GM23248 (cell line): ENCODE results near the gene DTNA. TPM values are rescaled to one million over a fixed set of nuclear protein-coding genes. Genes with fewer than 3 reads are reported as not detected.

Experiments used
- DNase-seq: peaks from one replicate; pipeline ENCODE4 v3.0.0-alpha.2; 2015
- H2AFZ ChIP-seq: fragments of 200-600 bp; sonication (generic); 2 replicates; pipeline ENCODE4 v1.6.1; 2016; ENCODE audit warnings: antibody characterized with exemption
- H3F3A ChIP-seq: fragments of 200-600 bp; sonication (generic); 2 replicates; pipeline ENCODE4 v1.6.1; 2016; ENCODE audit warnings: mild to moderate bottlenecking, antibody characterized with exemption, mixed run types; ENCODE audit not compliant: insufficient read depth
- H3K27ac ChIP-seq: fragments of 200-600 bp; sonication (generic); 2 replicates; pipeline ENCODE4 v1.5.1; 2016; ENCODE audit warnings: mild to moderate bottlenecking
- H3K27me3 ChIP-seq: fragments of 200-600 bp; sonication (generic); replicated peaks from 2 replicates; pipeline ENCODE4 v1.6.1; 2016; ENCODE audit warnings: mild to moderate bottlenecking; ENCODE audit not compliant: insufficient read depth
- H3K36me3 ChIP-seq: fragments of 200-600 bp; sonication (generic); 2 replicates; pipeline ENCODE4 v1.6.1; 2016; ENCODE audit warnings: low read depth, mild to moderate bottlenecking
- H3K4me1 ChIP-seq: fragments of 200-600 bp; sonication (generic); 2 replicates; pipeline ENCODE4 v1.6.1; 2016; ENCODE audit warnings: mild to moderate bottlenecking; ENCODE audit not compliant: insufficient read depth
- H3K4me2 ChIP-seq: fragments of 200-600 bp; sonication (generic); one replicate; pipeline ENCODE4 v1.6.1; 2016; ENCODE audit warnings: mild to moderate bottlenecking; ENCODE audit not compliant: unreplicated experiment
- H3K4me3 ChIP-seq: fragments of 200-600 bp; sonication (generic); 2 replicates; pipeline ENCODE4 v1.5.1; 2016; ENCODE audit warnings: mild to moderate bottlenecking
- H3K79me2 ChIP-seq: fragments of 200-600 bp; sonication (generic); 2 replicates; pipeline ENCODE4 v1.6.1; 2016; ENCODE audit warnings: mild to moderate bottlenecking; ENCODE audit not compliant: insufficient read depth
- H3K9ac ChIP-seq: fragments of 200-600 bp; sonication (generic); 2 replicates; pipeline ENCODE4 v1.6.1; 2016; ENCODE audit warnings: mild to moderate bottlenecking
- H3K9me2 ChIP-seq: fragments of 200-600 bp; sonication (generic); 2 replicates; pipeline ENCODE4 v1.6.1; 2016; ENCODE audit warnings: mixed run types, mild to moderate bottlenecking, moderate library complexity; ENCODE audit not compliant: insufficient read depth
- H3K9me3 ChIP-seq: fragments of 200-600 bp; sonication (generic); one replicate; pipeline ENCODE4 v1.6.1; 2017; ENCODE audit warnings: low read depth
- H4K20me1 ChIP-seq: fragments of 200-600 bp; sonication (generic); 2 replicates; pipeline ENCODE4 v1.6.0; 2016; ENCODE audit not compliant: insufficient read depth
- EZH2 ChIP-seq: fragments of 200-600 bp; sonication (generic); IDR thresholded peaks from 2 replicates; pipeline ENCODE4 v1.6.1; 2018; ENCODE audit warnings: antibody characterized with exemption, mild to moderate bottlenecking; ENCODE audit not compliant: insufficient read depth, poor library complexity, severe bottlenecking
- EZH2phosphoT487 ChIP-seq: fragments of 200-600 bp; sonication (generic); IDR thresholded peaks from 2 replicates; pipeline ENCODE4 v1.6.1; 2018; ENCODE audit warnings: antibody characterized with exemption, moderate library complexity, mild to moderate bottlenecking, low read depth; ENCODE audit not compliant: insufficient read depth
- WGBS, 2 experiments: methylation state at CpG; one replicate each; pipeline ENCODE4 v1.1.6; 2015 to 2017; ENCODE audit warnings: low lambda C conversion rate in 2 of 2, low coverage in 1 of 2; ENCODE audit errors: missing lambda C conversion rate in 2 of 2; 5-methylcytosine and 5-hydroxymethylcytosine counted together
- in situ Hi-C: fragments of 300-500 bp; cut with MboI; formaldehyde crosslinking; loops from 2 replicates; pipeline ENCODE4 v1.15.0; 2020
- polyA plus RNA-seq: library from polyadenylated mRNA; unstranded; fragments of >200 nt; fragmentation: Nextera tagmentation; extraction: Ambion mirVana; gene quantifications from 2 replicates; pipeline ENCODE4 v1.2.1, GENCODE V29; 2016
- total RNA-seq: library from RNA; depleted of rRNA; stranded (reverse); fragments of >200 nt; shearing (Covaris generic); gene quantifications from 2 replicates; pipeline ENCODE4 v1.2.3, GENCODE V29; 2014

Gene DTNA
- total and polyA plus RNA-seq, 2 experiments from 2014 or later: 4.2 to 5.5 TPM

- H3K9me3 ChIP-seq: no peaks in the 10 kb centered on the region
- H3K9ac ChIP-seq: no peak overlapping the region
- 46 to 50% methylated on average over 3 of the region's 3 CpGs for WGBS, 2 experiments
- no peaks in the 10 kb centered on the region for H4K20me1 ChIP-seq
- H3K27ac ChIP-seq: no peak overlapping the region
- no peaks in the 10 kb centered on the region for H3K36me3 ChIP-seq
- no peak overlapping the region for H3K4me2 ChIP-seq
- in situ Hi-C loops: no loop called here
- peak; percentile 2 for DNase-seq
- no peaks in the 10 kb centered on the region for H3F3A ChIP-seq
- no peaks in the 10 kb centered on the region for H3K79me2 ChIP-seq
- no peak overlapping the region for H3K4me3 ChIP-seq
- TF ChIP-seq EZH2 (no peak), EZH2phosphoT487 (no peak)
- H2AFZ ChIP-seq: no peak overlapping the region
- H3K27me3 ChIP-seq: no peaks in the 10 kb centered on the region
- H3K4me1 ChIP-seq: no peaks in the 10 kb centered on the region; the same call in 1 of the 2 replicates
- no peaks in the 10 kb centered on the region for H3K9me2 ChIP-seq
Measured at GRCh38 chr18:34697891-34698290, 12.2 kb upstream of the DTNA start.

- Histone ChIP-seq H3K9ac (no peak overlapping the region), H2AFZ (no peak overlapping the region), H3K4me3 (no peak overlapping the region), H3K4me1 (peaks cover 5% of the 10 kb centered on the region), H3K27ac (no peak overlapping the region), H3K4me2 (no peak overlapping the region), H3K36me3 (no peaks in the 10 kb centered on the region), H3K27me3 (no peaks in the 10 kb centered on the region), H4K20me1 (no peaks in the 10 kb centered on the region), H3K9me2 (no peaks in the 10 kb centered on the region), H3K79me2 (no peaks in the 10 kb centered on the region), H3K9me3 (no peaks in the 10 kb centered on the region), H3F3A (no peaks in the 10 kb centered on the region)
- WGBS, 2 experiments: 86 to 93% methylated on average over 3 of the region's 3 CpGs
- DNase-seq: no peak
- in situ Hi-C loops: no loop called here
- TF ChIP-seq EZH2: no peak
- TF ChIP-seq EZH2phosphoT487: no peak
Measured at GRCh38 chr18:34701911-34702310, 8.2 kb upstream of the DTNA start.

GRCh38 chr18:34702814-34703213, 7.3 kb upstream of the DTNA start:
- WGBS, 2 experiments: 95 to 97% methylated on average over 3 of the region's 3 CpGs
- H3K36me3 ChIP-seq: no peaks in the 10 kb centered on the region
- H3K9me2 ChIP-seq: no peaks in the 10 kb centered on the region
- H3K27ac ChIP-seq: no peak overlapping the region
- in situ Hi-C loops: no loop called here
- no peaks in the 10 kb centered on the region for H3K79me2 ChIP-seq
- no peak overlapping the region for H2AFZ ChIP-seq
- H3K27me3 ChIP-seq: no peaks in the 10 kb centered on the region
- peaks cover 6% of the 10 kb centered on the region; the same call in 1 of the 2 replicates for H3F3A ChIP-seq
- no peaks in the 10 kb centered on the region for H4K20me1 ChIP-seq
- peaks cover 12% of the 10 kb centered on the region for H3K4me1 ChIP-seq
- no peak for TF ChIP-seq EZH2phosphoT487
- TF ChIP-seq EZH2: no peak
- H3K4me3 ChIP-seq: no peak overlapping the region
- no peaks in the 10 kb centered on the region for H3K9me3 ChIP-seq
- DNase-seq: no peak
- no peak overlapping the region for H3K9ac ChIP-seq
- H3K4me2 ChIP-seq: no peak overlapping the region

DNA sequence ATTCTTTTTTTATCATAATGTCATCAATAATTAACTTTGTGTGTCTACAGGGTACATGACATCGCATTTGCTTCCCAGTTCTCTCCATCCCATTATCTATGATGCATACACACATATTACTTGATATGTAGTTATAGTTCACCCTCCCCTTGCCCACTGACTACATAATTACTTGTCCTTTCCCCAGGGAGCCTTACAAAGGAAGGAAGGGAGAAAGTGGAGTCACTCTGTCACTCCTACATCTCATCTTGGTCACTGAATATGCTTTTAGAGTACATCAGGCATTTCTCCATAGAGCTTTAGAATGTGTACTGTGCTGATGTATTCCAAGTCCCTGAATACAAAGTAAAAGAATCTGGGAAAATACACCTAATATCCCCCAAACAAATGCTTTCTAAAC, 6.0 kb upstream of the DTNA start:
- Histone ChIP-seq H3K4me1 (peaks cover 25% of the 10 kb centered on the region), H3K4me2 (no peak overlapping the region), H2AFZ (no peak overlapping the region), H4K20me1 (no peaks in the 10 kb centered on the region), H3K9me3 (no peaks in the 10 kb centered on the region), H3K9ac (no peak overlapping the region), H3K4me3 (no peak overlapping the region), H3K36me3 (no peaks in the 10 kb centered on the region), H3K27me3 (no peaks in the 10 kb centered on the region), H3F3A (peaks cover 18% of the 10 kb centered on the region), H3K9me2 (no peaks in the 10 kb centered on the region), H3K27ac (no peak overlapping the region), H3K79me2 (no peaks in the 10 kb centered on the region)
- in situ Hi-C loops: no loop called here
- TF ChIP-seq EZH2phosphoT487 (no peak), EZH2 (no peak)
- no peak for DNase-seq
- WGBS, 2 experiments: 96 to 97% methylated on average over 1 of the region's 1 CpG

- no peaks in the 10 kb centered on the region for H3K27me3 ChIP-seq
- in situ Hi-C loops: no loop called here
- no peak overlapping the region for H3K9ac ChIP-seq
- WGBS, 2 experiments: 93 to 95% methylated on average over 2 of the region's 2 CpGs
- no peak for DNase-seq
- no peaks in the 10 kb centered on the region for H3K9me2 ChIP-seq
- H4K20me1 ChIP-seq: no peaks in the 10 kb centered on the region
- H3K4me1 ChIP-seq: peaks cover 32% of the 10 kb centered on the region
- TF ChIP-seq EZH2phosphoT487 (no peak), EZH2 (no peak)
- no peaks in the 10 kb centered on the region for H3K79me2 ChIP-seq
- H3K36me3 ChIP-seq: no peaks in the 10 kb centered on the region
- H3K9me3 ChIP-seq: no peaks in the 10 kb centered on the region
- H3K27ac ChIP-seq: no peak overlapping the region
- no peak overlapping the region for H3K4me3 ChIP-seq
- peaks cover 26% of the 10 kb centered on the region for H3F3A ChIP-seq
- no peak overlapping the region for H3K4me2 ChIP-seq
- H2AFZ ChIP-seq: no peak overlapping the region
Measured at GRCh38 chr18:34704823-34705222, 5.3 kb upstream of the DTNA start.
